ENCODE data around the gene BIRC3. TPM values are rescaled to one million over a fixed set of nuclear protein-coding genes. Genes with fewer than 3 reads are reported as not detected.

Gene BIRC3
- total RNA-seq, 1 donor from 2014 or later, result 0.36 TPM

- Mint-ChIP-seq H3K9me3 (ENCODE audit: low read depth) (no peaks in the 10 kb centered on the region), H3K4me3 (ENCODE audit: low read depth) (no peak overlapping the region), H3K27me3 (no peaks in the 10 kb centered on the region), H3K36me3 (ENCODE audit: insufficient read depth) (peaks cover 2% of the 10 kb centered on the region), H3K27ac (peak overlapping the region; percentile 26), H3K4me1 (ENCODE audit: low read depth) (peaks cover 14% of the 10 kb centered on the region)
- TF ChIP-seq CTCF (IDR thresholded peaks at IDR 0.05; ENCODE audit: unreplicated experiment), result no peak
- DNase-seq (ENCODE audit: low spot score, unreplicated experiment), result no peak
These were observed 28.6 kb upstream of the BIRC3 start for GRCh38 chr11:102288725-102289083.

- TF ChIP-seq CTCF (IDR thresholded peaks at IDR 0.05; ENCODE audit: unreplicated experiment), result no peak
- Mint-ChIP-seq H3K4me3 (ENCODE audit: low read depth) (no peak overlapping the region), H3K27me3 (no peaks in the 10 kb centered on the region), H3K9me3 (ENCODE audit: low read depth) (no peaks in the 10 kb centered on the region), H3K4me1 (ENCODE audit: low read depth) (peaks cover 15% of the 10 kb centered on the region), H3K36me3 (ENCODE audit: insufficient read depth) (peaks cover 2% of the 10 kb centered on the region), H3K27ac (no peak overlapping the region)
- DNase-seq (ENCODE audit: low spot score, unreplicated experiment), result no peak
These were observed 27.7 kb upstream of the BIRC3 start for GRCh38 chr11:102289592-102289991.

GRCh38 chr11:102291831-102292230 is 25.5 kb upstream of the BIRC3 start:
- Mint-ChIP-seq H3K36me3 (ENCODE audit: insufficient read depth) (peaks cover 2% of the 10 kb centered on the region), H3K27ac (no peak overlapping the region), H3K4me1 (ENCODE audit: low read depth) (peaks cover 9% of the 10 kb centered on the region), H3K27me3 (no peaks in the 10 kb centered on the region), H3K9me3 (ENCODE audit: low read depth) (no peaks in the 10 kb centered on the region), H3K4me3 (ENCODE audit: low read depth) (no peak overlapping the region)
- no peak for TF ChIP-seq CTCF (IDR thresholded peaks at IDR 0.05; ENCODE audit: unreplicated experiment)
- no peak for DNase-seq (ENCODE audit: low spot score, unreplicated experiment)

GRCh38 chr11:102292933-102293332 is 24.4 kb upstream of the BIRC3 start:
- no peaks in the 10 kb centered on the region for H3K27me3 Mint-ChIP-seq
- peaks cover 6% of the 10 kb centered on the region for H3K4me1 Mint-ChIP-seq (ENCODE audit: low read depth)
- H3K27ac Mint-ChIP-seq, result no peak overlapping the region
- no peak overlapping the region for H3K4me3 Mint-ChIP-seq (ENCODE audit: low read depth)
- no peak for DNase-seq (ENCODE audit: low spot score, unreplicated experiment)
- TF ChIP-seq CTCF (IDR thresholded peaks at IDR 0.05; ENCODE audit: unreplicated experiment), result no peak
- no peaks in the 10 kb centered on the region for H3K36me3 Mint-ChIP-seq (ENCODE audit: insufficient read depth)
- no peaks in the 10 kb centered on the region for H3K9me3 Mint-ChIP-seq (ENCODE audit: low read depth)

GRCh38 chr11:102293873-102294601 is 23.2 kb upstream of the BIRC3 start:
- Mint-ChIP-seq H3K36me3 (ENCODE audit: insufficient read depth) (no peaks in the 10 kb centered on the region), H3K9me3 (ENCODE audit: low read depth) (peaks cover 5% of the 10 kb centered on the region), H3K4me1 (ENCODE audit: low read depth) (peaks cover 6% of the 10 kb centered on the region), H3K27me3 (no peaks in the 10 kb centered on the region), H3K27ac (no peak overlapping the region), H3K4me3 (ENCODE audit: low read depth) (no peak overlapping the region)
- DNase-seq (ENCODE audit: low spot score, unreplicated experiment), result no peak
- TF ChIP-seq CTCF (IDR thresholded peaks at IDR 0.05; ENCODE audit: unreplicated experiment), result peak; percentile 69
